Stimulated activated CD4-positive, alpha-beta T cell treated with anti-CD3 and anti-CD28 coated beads, Interleukin-4, amount 100 ng/mL, for 1 hour (primary cell): Measurements from ENCODE around the gene CSKMT.
A peak's percentile ranks its signal among the peaks of the same experiment; 100 is the strongest.
"Not testable (repeated sequence)": the region's sequence is repeated elsewhere in the genome, so short reads cannot be mapped to it uniquely, and the experiment has no call there.

Experiments used
- DNase-seq: peaks from one replicate; pipeline ENCODE4 v3.0.0-alpha.2; 2020

Gene CSKMT

GRCh38 chr11:62689421-62690183 is 24.5 kb downstream of the CSKMT start, which contains the start of gene LRRN4CL:
Gene LRRN4CL, minus strand, starts transcription at chr11:62689530. Its CDS starts 1,022 bp downstream, at chr11:62688508.
- DNase-seq: no peak

GRCh38 chr11:62693624-62694023 is 28.5 kb downstream of the CSKMT start:
- not testable (repeated sequence) for DNase-seq

GRCh38 chr11:62694455-62695167 is 29.5 kb downstream of the CSKMT start:
- peak; percentile 74 for DNase-seq

- no peak for DNase-seq
These were observed 37.1 kb downstream of the CSKMT start for GRCh38 chr11:62702246-62702645.

DNA sequence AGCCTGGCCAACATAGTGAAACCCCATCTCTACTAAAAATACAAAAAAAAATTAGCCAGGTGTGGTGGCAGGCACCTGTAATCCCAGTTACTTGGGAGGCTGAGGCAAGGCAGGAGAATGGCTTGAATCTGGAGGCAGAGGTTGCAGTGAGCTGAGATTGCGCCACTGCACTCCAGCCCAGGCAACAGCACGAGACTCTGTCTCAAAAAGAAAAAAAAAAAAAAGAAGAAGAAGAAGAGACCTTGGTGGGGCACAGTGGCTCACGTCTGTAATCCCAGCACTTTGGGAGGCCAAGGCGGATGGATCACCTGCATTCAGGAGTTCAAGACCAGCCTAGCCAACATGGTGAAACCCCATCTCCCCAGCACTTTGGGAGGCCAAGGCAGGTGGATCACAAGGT is 38.8 kb downstream of the CSKMT start:
- not testable (repeated sequence) for DNase-seq

- no peak for DNase-seq
These were observed 40.3 kb downstream of the CSKMT start for GRCh38 chr11:62705413-62705812.

GRCh38 chr11:62705880-62706849 is 41.1 kb downstream of the CSKMT start:
- peak; percentile 95 for DNase-seq

DNA sequence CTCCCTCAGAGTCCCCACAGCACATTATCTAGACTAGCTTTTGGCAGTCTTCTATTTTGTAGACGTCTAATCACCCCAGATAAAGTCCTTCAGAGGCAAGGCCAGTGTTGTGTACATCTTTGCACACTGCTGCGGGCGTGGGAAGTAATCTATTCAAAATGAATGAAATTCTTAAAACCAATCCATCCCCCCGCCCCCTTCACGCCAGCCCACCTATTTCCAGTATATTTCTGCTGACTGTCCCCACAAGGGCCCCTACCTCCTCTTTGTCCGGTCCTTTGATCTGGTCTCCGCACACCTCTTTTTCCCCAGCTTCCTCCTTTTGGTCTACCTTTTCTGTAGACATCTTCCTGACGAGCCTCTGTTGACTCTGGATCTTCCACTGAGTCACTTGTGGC is 41.7 kb downstream of the CSKMT start:
- no peak for DNase-seq

DNA sequence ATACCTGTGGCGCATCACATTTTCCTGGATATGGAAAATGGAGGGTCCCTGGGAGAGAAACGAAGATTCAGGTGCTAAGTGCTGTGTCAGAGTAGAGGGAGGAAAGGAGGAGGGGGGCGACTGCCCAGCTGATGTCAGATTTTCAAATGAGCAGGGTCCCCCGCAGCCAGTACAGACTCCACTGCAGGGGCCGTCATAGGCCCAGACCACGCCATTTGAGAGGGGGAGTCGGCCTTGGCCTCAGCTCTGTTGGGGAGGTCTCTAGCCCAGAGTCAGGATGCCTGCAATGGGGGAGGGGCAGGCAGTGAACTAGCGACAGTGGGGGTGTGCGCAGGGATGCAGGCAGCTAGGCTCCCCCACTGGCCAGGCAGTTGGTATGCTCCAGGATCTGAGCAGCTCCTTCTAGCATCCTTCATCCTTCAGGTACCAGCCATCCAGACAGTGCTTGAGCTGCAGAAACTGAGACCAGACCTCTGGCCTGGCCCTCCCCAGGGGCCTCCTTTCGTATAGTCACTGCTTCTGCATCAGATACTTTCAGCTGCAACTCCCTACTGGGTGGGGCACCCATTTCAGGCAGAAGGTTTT is 42.3 kb downstream of the CSKMT start, which contains the start of the genes BSCL2 and GNG3:
Gene BSCL2 (minus strand): TSS at position 148 of the 585 bp plus-strand sequence. CDS start 229 bp downstream, outside the sequence.
Gene GNG3 (plus strand): TSS at position 400 of the 585 bp plus-strand sequence. CDS start 620 bp downstream, outside the sequence.
- DNase-seq: no peak

GRCh38 chr11:62708392-62708791 is 43.3 kb downstream of the CSKMT start:
- DNase-seq: no peak

- DNase-seq: peak; percentile 53
These were observed 43.7 kb downstream of the CSKMT start for GRCh38 chr11:62708793-62709192.

- peak; percentile 93 for DNase-seq
These were observed 44.3 kb downstream of the CSKMT start for GRCh38 chr11:62709247-62710000.

GRCh38 chr11:62710001-62710345 is 44.9 kb downstream of the CSKMT start:
- DNase-seq: peak; percentile 21

- no peak for DNase-seq
These were observed 47.2 kb downstream of the CSKMT start for GRCh38 chr11:62712276-62712812.

- DNase-seq: no peak
These were observed 47.7 kb downstream of the CSKMT start for GRCh38 chr11:62712861-62713260.

DNA sequence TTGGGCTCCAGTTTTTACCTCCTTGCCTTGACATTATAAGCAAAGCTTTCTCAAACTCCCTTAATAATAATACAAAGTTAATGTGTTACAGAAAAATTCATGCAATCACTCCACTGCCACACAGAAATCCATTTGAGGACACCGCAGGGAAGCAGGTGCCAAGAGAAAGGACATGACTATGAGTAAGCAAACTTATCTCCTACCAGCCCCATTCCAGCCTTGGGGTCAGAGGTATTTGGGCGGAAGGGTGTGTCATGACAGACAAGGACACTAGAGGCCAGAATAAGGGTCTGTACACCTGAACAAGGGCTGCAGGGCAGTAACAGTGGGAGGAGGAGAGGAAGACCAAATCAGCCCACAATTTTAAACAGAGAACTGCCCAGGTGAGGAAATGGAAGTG is 48.2 kb downstream of the CSKMT start:
- no peak for DNase-seq

GRCh38 chr11:62715150-62716130 is 50.3 kb downstream of the CSKMT start:
- no peak for DNase-seq

- DNase-seq: no peak
These were observed 51.1 kb downstream of the CSKMT start for GRCh38 chr11:62716206-62716605.

- DNase-seq: no peak
These were observed 51.7 kb downstream of the CSKMT start for GRCh38 chr11:62716816-62717215.
